PC-9 (cell line): ENCODE data around the gene KBTBD13.

Source experiments
- CTCF ChIP-seq: fragments of 200-600 bp; sonication (generic); conservative IDR thresholded peaks from 2 replicates; pipeline ENCODE4 v1.6.1; 2017; ENCODE audit warnings: mixed run types, antibody characterized with exemption, mild to moderate bottlenecking, moderate library complexity
- EZH2 ChIP-seq: fragments of 200-600 bp; sonication (generic); IDR thresholded peaks from 2 replicates; pipeline ENCODE4 v1.8.0; 2017; ENCODE audit warnings: antibody characterized with exemption, low read depth

- no peak for TF ChIP-seq EZH2
- no peak for TF ChIP-seq CTCF
Observed at GRCh38 chr15:65077981-65078352, 1.4 kb downstream of the KBTBD13 start.
